Fibroblast of skin of left quadriceps (primary cell): Measurements from ENCODE around the gene SLC38A8.

Experiments used
- DNase-seq, 2 experiments: peaks; one replicate each; pipeline ENCODE4 v3.0.0-alpha.2; 2013; ENCODE audit warnings: low read depth in 2 of 2

The SLC38A8 gene

DNA sequence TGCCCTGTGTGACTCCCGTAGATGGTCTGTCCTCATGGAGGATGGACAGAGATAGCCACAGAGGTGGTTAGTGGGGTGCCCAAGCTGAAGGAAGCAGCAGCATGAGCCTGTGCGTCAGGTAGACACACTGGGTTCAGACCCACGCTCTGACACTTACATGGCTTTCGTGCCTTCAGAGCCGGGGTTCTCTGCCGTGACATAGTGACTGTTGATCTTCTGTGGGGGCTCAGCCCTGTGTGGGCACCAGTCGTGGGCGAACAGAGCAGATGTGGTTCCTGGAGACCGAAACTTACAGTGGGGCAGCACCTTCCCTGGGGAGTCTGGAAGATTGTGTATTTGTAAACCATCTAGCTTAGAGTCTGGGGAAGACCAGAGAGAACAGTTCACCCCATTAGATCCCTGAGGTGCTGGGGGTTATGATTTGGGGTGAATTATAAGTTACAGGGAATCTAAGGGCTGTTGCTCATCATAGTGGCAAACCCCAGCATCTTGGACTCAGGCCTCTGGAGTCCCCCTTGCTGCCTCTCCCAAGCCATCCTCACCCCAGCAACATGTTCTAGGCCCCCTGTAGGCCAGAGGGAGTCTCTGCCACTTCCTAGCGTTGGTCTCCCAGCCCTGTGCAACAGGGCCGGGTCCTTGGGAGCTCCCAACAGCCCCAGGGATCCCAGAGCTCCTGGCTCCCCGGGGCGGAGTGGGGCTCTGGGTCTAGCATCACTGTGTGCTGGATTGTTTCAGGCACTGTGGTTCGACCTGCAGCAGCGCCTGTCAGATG is 45.9 kb downstream of the SLC38A8 start:
- no peak for DNase-seq

GRCh38 chr16:83995754-83996153 is 46.8 kb downstream of the SLC38A8 start:
- DNase-seq: no peak

DNA sequence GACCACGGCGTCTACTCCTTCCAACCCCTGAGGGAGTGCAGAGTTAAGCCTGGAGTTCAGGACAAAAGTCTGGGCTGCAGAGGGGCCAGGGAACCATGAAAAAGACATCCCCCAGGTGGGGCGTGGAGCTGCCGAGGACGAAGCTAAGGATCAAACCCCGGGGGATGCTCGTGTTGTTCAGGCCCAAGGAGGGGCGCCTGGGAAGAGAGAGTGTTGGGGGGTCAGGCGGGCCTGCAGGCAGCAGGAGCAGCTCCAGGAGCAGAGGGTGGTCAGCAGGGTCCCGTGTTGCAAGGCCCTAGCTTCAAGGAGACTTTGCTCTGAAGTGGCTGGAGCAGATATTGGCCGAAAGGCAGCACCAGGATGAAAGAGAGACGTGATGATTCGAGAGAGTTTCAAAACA is 47.9 kb downstream of the SLC38A8 start:
- DNase-seq: no peak

DNA sequence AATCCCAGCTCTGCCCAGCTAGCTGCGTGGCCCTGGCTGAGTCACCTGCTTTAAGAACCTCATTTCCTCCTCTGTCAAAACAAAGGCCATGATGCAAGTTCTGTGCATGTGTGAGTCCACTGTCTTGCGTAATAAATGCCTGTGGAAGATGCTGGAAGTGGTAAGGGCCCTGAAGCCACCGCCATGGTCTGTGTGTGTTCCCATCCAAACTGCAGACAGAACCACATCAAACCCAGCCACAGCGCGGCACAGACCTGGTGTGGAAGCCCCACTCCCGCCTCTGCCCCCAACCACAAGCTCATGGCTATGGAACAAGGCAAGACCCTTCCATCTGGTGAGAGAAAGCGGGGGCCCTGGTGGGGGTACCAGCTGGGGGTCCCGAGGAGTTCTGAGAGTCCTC is 48.5 kb downstream of the SLC38A8 start:
- peak; percentile 69 to 72 for DNase-seq

- peak in 1 of 2 experiments; percentile 10 for DNase-seq
Measured at GRCh38 chr16:83992624-83993023, 50.0 kb downstream of the SLC38A8 start.

- DNase-seq: no peak
Measured at GRCh38 chr16:83990492-83990891, 52.1 kb downstream of the SLC38A8 start.

DNA sequence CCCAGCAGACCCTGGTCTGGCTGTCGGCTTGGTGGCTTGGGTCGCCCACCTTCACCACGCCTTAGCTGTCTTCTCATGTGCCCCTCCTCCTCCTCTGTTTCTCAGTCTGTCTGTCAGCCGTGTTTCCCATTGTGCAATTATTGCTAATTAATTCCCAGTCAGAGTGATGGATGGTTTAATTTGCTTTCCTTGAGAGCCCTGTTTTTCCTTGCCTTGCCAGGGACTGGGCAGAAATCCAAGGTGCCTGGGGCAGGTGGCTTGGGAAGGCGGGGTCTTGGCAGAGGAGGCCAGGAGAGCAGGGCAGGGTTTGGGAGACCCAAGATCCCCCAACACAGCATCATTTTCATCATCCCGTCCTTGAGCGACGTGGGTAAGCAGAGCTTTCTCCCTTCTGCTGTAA is 53.3 kb downstream of the SLC38A8 start:
- no peak for DNase-seq

DNA sequence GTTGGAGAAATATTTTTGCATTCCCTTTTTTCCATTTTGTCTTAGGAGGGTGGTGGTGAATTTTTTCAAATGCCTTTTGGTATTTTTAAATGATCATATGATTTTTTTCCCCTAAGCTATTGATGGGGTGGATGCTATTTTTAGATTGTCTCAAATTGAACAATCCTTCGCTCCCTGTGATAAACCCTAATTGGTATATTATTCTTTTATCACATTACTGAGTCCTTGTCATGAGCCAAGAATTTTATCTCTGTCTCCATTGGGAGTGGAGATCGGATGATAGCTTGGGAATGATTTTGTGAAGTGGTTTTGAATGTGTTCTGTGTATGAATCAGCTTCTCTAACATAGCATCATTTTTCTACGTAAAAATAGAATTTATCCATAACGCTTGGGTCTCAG is 59.1 kb downstream of the SLC38A8 start:
- DNase-seq: no peak

GRCh38 chr16:83981799-83982198 is 60.8 kb downstream of the SLC38A8 start:
- DNase-seq: no peak

DNA sequence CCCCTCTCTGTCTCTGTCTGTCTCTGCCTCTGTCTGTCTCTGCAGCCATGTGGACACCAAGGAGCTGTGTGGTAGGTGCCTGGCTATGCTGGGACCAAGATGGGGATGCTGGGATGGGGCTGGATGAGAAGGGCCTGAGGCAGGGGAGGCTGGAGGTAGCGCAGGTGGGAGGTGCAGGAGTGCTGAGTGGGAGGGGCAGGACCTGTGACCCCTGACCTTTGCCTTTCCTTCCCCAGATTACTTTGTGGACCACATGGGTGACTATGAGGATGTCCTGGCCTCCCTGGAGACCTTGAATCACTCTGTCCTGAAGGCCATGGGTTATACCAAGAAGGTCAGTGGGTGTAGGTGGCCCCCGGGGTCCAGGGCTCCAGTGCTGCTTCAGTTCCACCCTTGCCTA is 61.8 kb downstream of the SLC38A8 start:
- no peak for DNase-seq

- DNase-seq: no peak
Measured at GRCh38 chr16:83979441-83979840, 63.2 kb downstream of the SLC38A8 start.

DNA sequence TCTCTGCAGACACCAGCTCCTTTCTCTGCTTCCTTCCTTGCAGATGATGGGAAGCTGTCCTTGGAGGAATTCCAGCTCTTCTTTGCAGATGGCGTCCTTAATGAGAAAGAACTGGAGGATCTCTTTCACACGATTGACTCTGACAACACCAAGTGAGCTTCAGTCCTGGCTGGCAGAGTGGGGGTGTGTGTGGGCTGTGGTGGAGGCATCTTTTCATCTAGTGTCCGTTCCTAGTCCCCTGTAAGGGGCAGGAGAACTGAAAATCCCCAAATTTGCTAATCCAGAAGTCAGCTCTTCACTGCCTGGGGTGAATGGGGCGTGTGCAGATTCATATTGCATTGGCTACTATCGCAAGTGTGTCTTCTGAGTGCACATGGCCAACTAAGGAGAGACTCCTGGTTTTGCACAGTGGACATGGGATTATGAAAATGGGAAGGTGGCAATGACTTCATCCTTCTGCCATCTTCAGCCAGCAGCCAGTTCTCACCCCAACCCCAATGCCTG is 64.1 kb downstream of the SLC38A8 start:
- no peak for DNase-seq

DNA sequence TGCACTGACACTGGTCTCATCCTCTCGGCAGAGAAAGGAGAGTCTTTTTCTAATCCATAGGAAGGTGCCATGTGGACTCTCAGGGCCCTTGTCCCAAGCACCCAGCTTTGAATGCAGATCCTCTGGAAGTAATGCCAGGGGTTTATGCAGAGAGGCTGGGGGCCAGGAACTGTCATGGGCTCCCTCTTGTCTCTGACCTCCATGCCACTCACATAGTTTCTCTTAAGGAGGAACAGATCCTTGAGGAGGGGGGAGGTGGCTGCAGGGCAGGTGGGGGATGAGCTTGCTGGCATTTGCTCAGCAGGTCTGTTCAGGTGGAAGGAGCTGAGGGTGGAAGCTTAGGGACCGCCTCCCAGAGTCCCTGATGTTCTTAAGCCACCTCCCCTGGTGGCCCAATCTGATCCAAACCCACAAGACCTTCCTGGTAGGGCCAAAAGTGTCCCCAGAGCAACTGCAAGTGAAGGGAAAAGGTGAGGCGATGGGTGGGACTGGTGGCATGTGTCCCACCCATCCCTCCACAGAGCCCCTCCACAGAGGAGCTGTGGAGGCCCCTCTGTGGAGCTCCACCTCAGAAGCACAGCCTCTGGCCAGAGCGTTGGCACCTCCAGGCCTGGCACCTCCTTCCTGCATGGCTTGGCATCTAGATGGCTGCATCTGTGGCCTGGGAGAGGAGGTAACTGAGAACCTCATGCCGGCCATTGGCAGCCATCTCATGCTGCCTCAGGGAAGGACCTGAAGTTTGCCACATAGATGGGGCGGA is 65.4 kb downstream of the SLC38A8 start:
- no peak for DNase-seq

DNA sequence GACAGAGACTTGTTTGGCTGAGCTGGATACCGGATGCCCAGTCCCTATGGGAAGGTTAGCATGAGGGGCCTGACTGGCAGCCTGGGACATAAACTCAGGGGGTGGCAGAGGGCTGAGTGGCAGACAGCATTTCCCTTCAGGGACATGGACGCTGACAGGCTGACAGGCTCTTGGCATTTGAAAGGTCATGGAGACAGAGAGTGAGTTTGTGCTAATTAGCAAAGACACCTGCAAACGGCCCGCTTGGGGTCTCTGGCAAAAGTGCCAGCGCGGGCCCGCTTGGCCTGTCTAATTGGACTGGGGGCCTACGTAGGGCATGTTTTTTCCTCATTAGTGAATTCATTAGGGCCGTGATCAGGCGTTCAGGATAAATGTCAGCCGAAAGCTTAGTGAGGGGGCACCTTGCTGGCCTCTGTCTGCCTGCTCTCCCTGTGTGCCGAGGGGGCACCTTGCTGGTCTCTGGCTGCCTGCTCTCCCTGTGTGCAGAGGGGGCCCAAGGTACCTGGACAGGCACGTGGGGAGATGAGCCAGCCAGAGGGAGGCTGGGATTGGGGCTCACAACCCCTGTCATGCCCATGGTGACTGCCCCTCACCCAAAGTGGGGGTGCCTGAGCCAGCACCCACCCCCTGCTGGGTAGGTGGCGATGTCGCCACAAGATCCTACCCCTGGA is 66.9 kb downstream of the SLC38A8 start:
- no peak for DNase-seq

DNA sequence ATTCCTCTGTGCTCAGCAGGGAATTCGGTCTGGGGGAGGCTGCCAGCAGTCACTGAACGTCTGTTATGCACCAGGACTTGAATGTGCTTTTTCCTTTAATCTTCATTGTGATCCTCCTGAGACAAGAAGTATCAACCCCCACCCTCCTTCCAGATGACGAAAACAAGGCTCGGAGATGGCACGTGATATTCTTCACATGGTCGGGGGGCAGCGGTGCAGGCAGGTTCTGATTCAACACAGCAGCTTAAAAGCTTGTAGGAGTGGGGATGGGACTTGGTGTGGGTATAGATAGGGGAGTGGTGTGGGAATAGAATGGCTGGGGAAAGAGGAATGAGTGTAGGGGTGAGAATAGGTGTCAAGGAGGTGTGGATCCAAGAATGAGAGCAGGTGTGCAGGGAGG is 68.1 kb downstream of the SLC38A8 start:
- DNase-seq: no peak

GRCh38 chr16:83973581-83974385 is 68.8 kb downstream of the SLC38A8 start:
- DNase-seq: no peak

DNA sequence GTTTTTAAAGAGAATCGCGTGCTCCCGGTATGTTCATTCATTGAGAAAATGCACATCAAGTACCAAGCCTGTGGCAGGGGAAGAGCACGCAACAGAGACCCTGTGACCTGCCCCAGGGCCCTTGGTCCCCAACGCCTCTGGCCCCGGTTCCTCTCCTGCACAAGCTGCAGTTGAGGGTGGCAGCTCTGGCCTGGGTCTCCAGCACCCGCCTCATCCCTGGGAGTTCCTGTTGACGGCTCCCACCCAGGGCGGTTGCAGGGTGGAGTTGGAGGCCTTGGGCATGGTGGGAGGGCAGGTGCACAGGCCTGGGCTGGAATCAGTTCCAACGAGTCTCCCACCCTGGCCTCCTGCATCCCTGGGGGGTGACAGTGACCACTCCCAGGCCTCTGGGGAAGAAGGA is 69.5 kb downstream of the SLC38A8 start:
- DNase-seq: no peak

DNA sequence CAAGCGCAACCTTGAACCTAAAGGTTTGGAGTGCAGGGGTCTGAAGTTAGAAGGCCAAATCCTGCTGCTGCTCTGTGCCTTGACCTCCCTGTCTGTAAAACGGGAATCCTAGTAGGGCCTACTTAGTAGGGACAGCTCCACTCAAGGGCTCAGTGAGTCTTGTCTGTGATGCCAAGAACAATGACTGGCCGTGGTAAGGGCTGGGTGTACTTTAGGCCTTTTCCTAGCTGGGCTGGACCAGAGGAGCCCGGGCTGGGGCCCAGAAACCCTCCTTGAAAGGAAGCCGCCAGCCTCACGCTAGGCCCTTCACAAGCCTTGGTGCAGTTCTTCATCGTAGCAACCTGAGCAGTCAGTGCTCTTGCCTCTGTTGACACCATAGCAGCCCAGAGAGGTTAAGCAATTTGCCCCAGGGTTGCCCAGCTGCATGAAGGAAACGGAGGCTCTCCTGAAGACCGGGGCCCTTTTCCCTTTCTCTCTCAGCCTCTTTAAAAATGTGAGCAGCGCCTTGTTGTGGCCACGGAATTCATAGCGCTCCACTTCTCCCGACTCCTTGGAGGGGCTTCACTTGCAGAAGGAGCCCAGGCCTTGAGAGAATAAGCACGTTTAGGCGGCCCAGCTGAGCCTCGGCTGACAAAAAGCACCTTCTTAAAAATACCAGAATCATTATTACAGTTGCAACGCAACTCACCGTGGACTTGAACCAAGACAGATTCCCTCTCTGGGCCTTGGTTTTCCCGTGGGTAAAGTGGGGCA is 70.2 kb downstream of the SLC38A8 start:
- DNase-seq: no peak

- no peak for DNase-seq
Measured at GRCh38 chr16:83971165-83972130, 71.1 kb downstream of the SLC38A8 start.

- DNase-seq: no peak
Measured at GRCh38 chr16:83970430-83970815, 72.2 kb downstream of the SLC38A8 start.
